GM20431 (cell line): ENCODE measurements around the gene TPRX2.
"Not testable (repeated sequence)": the region's sequence is repeated elsewhere in the genome, so short reads cannot be mapped to it uniquely, and the experiment has no call there.

Source experiments
- in situ Hi-C: fragments of 300-500 bp; cut with MseI, MboI; formaldehyde crosslinking; loops from one replicate; pipeline ENCODE4 v1.15.0; 2020; ENCODE audit warnings: low sequenced_read_pairs; ENCODE audit not compliant: unreplicated experiment

Gene TPRX2

DNA sequence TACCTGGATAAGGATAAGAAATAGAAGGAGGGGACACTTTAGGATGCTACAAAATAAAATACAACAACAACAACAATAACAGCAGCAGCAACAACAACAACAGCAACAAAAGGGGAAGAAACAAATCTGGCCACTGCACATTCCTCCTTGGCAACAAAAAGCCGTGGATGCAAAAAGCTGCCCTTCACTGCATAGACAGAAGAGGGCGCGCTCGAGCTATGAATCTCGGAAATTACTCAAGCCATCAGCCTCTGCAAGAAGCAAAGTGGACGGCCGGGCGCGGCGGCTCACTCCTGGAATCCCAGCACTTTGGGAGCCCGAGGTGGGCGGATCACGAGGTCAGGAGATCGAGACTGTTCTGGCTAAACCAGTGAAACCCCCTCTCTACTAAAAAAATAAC lies 50.3 kb downstream of the TPRX2 start:
- in situ Hi-C loops, result not testable (repeated sequence)

DNA sequence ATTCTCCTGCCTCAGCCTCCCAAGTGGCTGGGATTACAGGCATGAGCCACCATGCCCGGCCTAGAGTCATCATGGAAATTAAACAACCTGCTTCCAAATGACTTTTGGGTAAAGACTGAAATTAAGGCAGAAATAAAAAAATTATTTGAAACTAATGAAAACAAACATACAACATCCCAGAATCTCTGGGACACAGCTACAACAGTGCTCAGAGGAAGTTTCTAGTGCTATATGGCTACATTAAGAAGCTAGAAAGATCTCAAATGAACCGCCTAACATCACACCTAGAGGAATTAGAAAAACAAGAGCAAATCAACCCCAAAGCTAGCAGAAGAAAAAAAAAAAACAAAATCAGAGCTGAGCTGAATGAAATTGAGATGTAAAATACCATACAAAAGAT lies 51.2 kb downstream of the TPRX2 start:
- in situ Hi-C loops, result not testable (repeated sequence)
